GM12878 (cell line): Measurements from ENCODE around the gene RABL2B. TPM values are rescaled to one million over a fixed set of nuclear protein-coding genes. Genes with fewer than 3 reads are reported as not detected.
"Not testable (repeated sequence)": the region's sequence is repeated elsewhere in the genome, so short reads cannot be mapped to it uniquely, and the experiment has no call there.

Source experiments
- ATAC-seq: fragments of 200-7000 bp; cut with Tn5 transposase; 3 replicates; pipeline ENCODE4 v1.9.1; 2020; ENCODE audit warnings: mild to moderate bottlenecking, moderate library complexity
- BruUV-seq: library from RNA; stranded (reverse); fragments of 400-500 nt; replicated peaks from 2 replicates; lab custom pipeline; 2021; lab: Mats Ljungman, UMichigan
- CTCF ChIA-PET: fragments of 300-600 bp; sonication (Branson Sonifier 250); formaldehyde crosslinking; extraction: SDS; loops from one replicate; lab custom pipeline; 2021; ENCODE audit warnings: inconsistent platforms; lab: Yijun Ruan, JAX
- POLR2A ChIA-PET: fragments of 350-600 bp; formaldehyde crosslinking; extraction: SDS; loops from one replicate; lab custom pipeline; 2021; ENCODE audit warnings: inconsistent platforms; lab: Charles Lee
- RAD21 ChIA-PET: fragments of 300-600 bp; sonication (Branson Sonifier 250); formaldehyde crosslinking; loops from one replicate; lab custom pipeline; 2023; ENCODE audit warnings: antibody characterized with exemption; ENCODE audit not compliant: unreplicated experiment; lab: Charles Lee
- SMC1A ChIA-PET: fragments of 300-600 bp; sonication (Branson Sonifier 250); formaldehyde crosslinking; loops from one replicate; lab custom pipeline; 2023; ENCODE audit not compliant: unreplicated experiment, uncharacterized antibody; lab: Charles Lee
- DNase-seq: peaks from one replicate; pipeline ENCODE4 v3.0.0-alpha.2; 2011; ENCODE audit warnings: low read depth, low spot score
- FAIRE-seq: peaks from 3 replicates; lab custom pipeline; 2011; peaks lifted over from hg19 to GRCh38; lab: Jason Lieb, UNC
- H2AFZ ChIP-seq: 2 replicates; pipeline ENCODE4 v1.6.0; 2011; ENCODE audit warnings: low read depth, low read length, control low read depth; ENCODE audit not compliant: control insufficient read depth
- H3K27ac ChIP-seq: 2 replicates; pipeline ENCODE4 v1.5.1; 2011; ENCODE audit warnings: control low read depth; ENCODE audit not compliant: control insufficient read depth, insufficient read depth
- H3K27me3 ChIP-seq, 2 experiments: replicated peaks in 1 of 2; 2 replicates each; pipeline versions ENCODE4 v1.6.0 to v1.6.1; 2011; ENCODE audit warnings: low read length in 1 of 2; ENCODE audit not compliant: control insufficient read depth in 2 of 2, insufficient read depth in 2 of 2
- H3K36me3 ChIP-seq, 2 experiments: 2 replicates each; pipeline ENCODE4 v1.5.1; 2011; ENCODE audit warnings: low read length in 1 of 2; ENCODE audit not compliant: control insufficient read depth in 2 of 2, insufficient read depth in 2 of 2
- H3K4me1 ChIP-seq: 2 replicates; pipeline ENCODE4 v1.6.1; 2011; ENCODE audit warnings: mild to moderate bottlenecking, low read length, moderate library complexity, mixed read lengths; ENCODE audit not compliant: control insufficient read depth, insufficient read depth
- H3K4me2 ChIP-seq: 2 replicates; pipeline ENCODE4 v1.6.0; 2011; ENCODE audit warnings: control low read depth; ENCODE audit not compliant: control insufficient read depth, insufficient read depth
- H3K4me3 ChIP-seq: fragments of 200-600 bp; sonication (generic); 2 replicates; pipeline ENCODE4 v1.5.1; 2016
- H3K79me2 ChIP-seq: 2 replicates; pipeline ENCODE4 v1.6.0; 2011; ENCODE audit warnings: low read length; ENCODE audit not compliant: control insufficient read depth, insufficient read depth
- H3K9ac ChIP-seq: 2 replicates; pipeline ENCODE4 v1.8.0; 2011; ENCODE audit warnings: low read length, control low read depth, mixed read lengths; ENCODE audit not compliant: control insufficient read depth, insufficient read depth
- H3K9me3 ChIP-seq: replicated peaks from 3 replicates; pipeline ENCODE4 v1.5.1; 2011; ENCODE audit warnings: mild to moderate bottlenecking, low read length; ENCODE audit not compliant: control insufficient read depth, insufficient read depth
- H4K20me1 ChIP-seq: 2 replicates; pipeline ENCODE4 v1.6.0; 2011; ENCODE audit not compliant: control insufficient read depth, insufficient read depth
- WGBS: methylation state at CpG from one replicate; pipeline ENCODE4 v1.1.6; 2016; ENCODE audit warnings: low lambda C conversion rate; ENCODE audit not compliant: insufficient replicate concordance, insufficient coverage; ENCODE audit errors: missing lambda C conversion rate; 5-methylcytosine and 5-hydroxymethylcytosine counted together
- in situ Hi-C: fragments of 300-500 bp; cut with MboI; formaldehyde crosslinking; loops from 9 replicates; pipeline ENCODE4 v1.14.3; 2018; ENCODE audit warnings: mixed read lengths
- intact Hi-C: fragments of 100-400 bp; cut with micrococcal nuclease; formaldehyde crosslinking; loops from one replicate; pipeline ENCODE4 v1.14.2; 2022; ENCODE audit not compliant: unreplicated experiment
- polyA plus RNA-seq, 11 experiments: library from polyadenylated mRNA; depleted of rRNA in 4 of 11; unstranded in 6 of 11; stranded (reverse) in 5 of 11; fragments of >200 nt; fragmentation: Nextera tagmentation in 4 of 11; fragmentation: Illumina TruSeq in 1 of 11; extraction: Ambion mirVana in 4 of 11; extraction: Trizol in 1 of 11; gene quantifications; 1 replicate in 1 of 11; 2 replicates in 10 of 11; pipeline versions ENCODE4 v1.2.1 to v1.2.3, GENCODE V29; 2011 to 2016; ENCODE audit warnings: inconsistent platforms in 2 of 11, missing spikeins in 2 of 11, low read depth in 1 of 11
- total RNA-seq, 4 experiments: library from RNA; depleted of rRNA in 3 of 4; stranded (reverse); fragments of >200 nt in 3 of 4; fragmentation: Illumina TruSeq in 1 of 4; extraction: Trizol in 1 of 4; gene quantifications; 2 replicates each; pipeline versions ENCODE4 v1.2.1 to v1.2.3, GENCODE V29; 2013 to 2021

Gene RABL2B
- total and polyA plus RNA-seq, 10 of the 15 experiments (the other 5 are each of a cell fraction or from before 2014, with no cell fraction given) = 3.1 to 27.4 (median 14.4) TPM

DNA sequence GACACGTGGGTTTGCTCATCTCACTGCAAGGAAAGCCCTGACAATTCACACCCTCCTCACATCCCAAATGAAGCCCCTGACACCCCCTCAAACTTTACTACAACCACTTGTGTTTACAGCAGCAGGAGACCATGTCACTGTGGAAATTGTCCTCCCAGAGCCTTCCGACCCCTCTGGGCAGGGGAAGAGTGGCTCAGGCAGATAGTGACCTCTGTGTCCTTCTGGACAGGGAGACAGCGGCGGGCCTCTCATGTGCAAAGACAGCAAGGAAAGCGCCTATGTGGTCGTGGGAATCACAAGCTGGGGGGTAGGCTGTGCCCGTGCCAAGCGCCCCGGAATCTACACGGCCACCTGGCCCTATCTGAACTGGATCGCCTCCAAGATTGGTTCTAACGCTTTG lies 39.0 kb downstream of the RABL2B start:
- H3K36me3 ChIP-seq, H3K4me3 ChIP-seq, POLR2A ChIA-PET, H3K79me2 ChIP-seq, intact Hi-C loops, H3K27ac ChIP-seq, SMC1A ChIA-PET, RAD21 ChIA-PET, CTCF ChIA-PET, DNase-seq, H3K9ac ChIP-seq, H2AFZ ChIP-seq, H3K4me2 ChIP-seq, H3K9me3 ChIP-seq, BruUV-seq, H3K27me3 ChIP-seq, ATAC-seq, H3K4me1 ChIP-seq, FAIRE-seq, H4K20me1 ChIP-seq, in situ Hi-C loops: not testable (repeated sequence)
- 27% methylated on average over 6 of the region's 12 CpGs for WGBS

DNA sequence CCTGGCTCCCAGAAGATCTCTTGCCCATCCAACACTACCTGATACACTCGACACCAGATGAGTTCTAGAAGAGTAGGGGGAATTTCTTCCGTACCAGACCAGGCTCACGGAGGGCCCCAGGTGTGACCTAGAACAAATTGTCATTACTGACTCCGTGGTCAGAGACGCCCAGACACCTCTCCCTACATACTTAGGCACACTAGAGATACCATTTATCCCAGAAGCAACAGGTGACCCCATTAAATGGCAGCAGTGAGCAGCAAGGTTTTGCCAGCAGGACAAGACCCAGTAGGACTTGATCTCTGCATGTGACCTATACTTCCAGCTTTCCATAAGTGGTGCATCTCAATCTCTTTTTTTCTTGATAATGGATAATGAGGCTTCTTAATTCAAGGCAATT lies 42.7 kb downstream of the RABL2B start:
- SMC1A ChIA-PET, RAD21 ChIA-PET, H3K4me3 ChIP-seq, H3K27ac ChIP-seq, H3K4me1 ChIP-seq, H3K79me2 ChIP-seq, H3K27me3 ChIP-seq, POLR2A ChIA-PET, BruUV-seq, FAIRE-seq, H3K4me2 ChIP-seq, H3K36me3 ChIP-seq, H4K20me1 ChIP-seq, in situ Hi-C loops, H2AFZ ChIP-seq, CTCF ChIA-PET, DNase-seq, intact Hi-C loops, H3K9me3 ChIP-seq, ATAC-seq, H3K9ac ChIP-seq: not testable (repeated sequence)
- WGBS = 36% methylated on average over 5 of the region's 5 CpGs
